Measurements from ENCODE around the gene RBM12.

RBM12 gene

DNA sequence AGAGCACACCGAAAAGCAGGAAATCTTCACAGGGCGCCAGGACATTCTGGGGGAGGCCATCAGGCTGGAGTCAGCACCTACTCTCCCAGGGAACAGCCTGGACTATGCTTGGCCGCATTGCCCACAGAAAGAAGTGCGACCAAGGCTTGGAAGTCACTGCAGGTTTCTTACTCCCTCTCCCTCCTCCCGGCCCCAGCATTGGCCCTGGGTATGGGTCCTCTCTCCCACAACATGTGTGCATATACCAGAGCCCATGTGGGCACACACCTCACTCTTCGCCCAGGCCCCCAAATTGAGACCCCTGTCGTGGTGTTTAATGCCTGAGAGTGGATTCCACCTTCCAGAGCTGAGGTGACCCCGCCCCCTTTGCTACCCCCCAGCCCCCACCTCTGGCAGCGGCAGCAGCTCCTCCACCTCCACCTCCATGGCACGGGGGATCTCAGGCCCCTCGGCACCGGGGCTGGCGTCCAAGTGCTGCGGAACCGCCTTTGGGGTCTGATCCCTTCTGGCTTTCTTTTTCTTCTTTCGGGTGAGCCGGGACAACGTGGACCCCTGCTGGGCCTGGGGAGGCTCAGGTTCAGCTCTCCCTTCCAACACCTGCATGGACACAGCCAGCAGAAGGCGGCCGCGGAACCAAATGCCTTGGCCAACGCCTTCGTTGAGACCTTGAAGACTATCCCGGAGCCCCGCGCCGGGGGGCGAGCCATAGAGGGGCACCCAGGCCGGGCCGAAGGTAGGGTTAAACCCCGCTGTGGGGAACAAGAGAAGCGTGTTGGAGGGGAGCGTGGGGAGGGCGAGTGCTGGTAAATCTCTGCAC is 64.3 kb downstream of the RBM12 start:
- DNase-seq (ENCODE audit: low read depth) = no peak

GRCh38 chr20:35599776-35600120 is 65.0 kb downstream of the RBM12 start:
- DNase-seq (ENCODE audit: low read depth) = no peak
